ENCODE data around the gene SESN1. TPM values are rescaled to one million over a fixed set of nuclear protein-coding genes. Genes with fewer than 3 reads are reported as not detected.
"Not testable (repeated sequence)": the region's sequence is repeated elsewhere in the genome, so short reads cannot be mapped to it uniquely, and the experiment has no call there.

SESN1 gene
- total and polyA plus RNA-seq, 3 donors from 2014 or later, result 82.0 to 152 (median 132) TPM

DNA sequence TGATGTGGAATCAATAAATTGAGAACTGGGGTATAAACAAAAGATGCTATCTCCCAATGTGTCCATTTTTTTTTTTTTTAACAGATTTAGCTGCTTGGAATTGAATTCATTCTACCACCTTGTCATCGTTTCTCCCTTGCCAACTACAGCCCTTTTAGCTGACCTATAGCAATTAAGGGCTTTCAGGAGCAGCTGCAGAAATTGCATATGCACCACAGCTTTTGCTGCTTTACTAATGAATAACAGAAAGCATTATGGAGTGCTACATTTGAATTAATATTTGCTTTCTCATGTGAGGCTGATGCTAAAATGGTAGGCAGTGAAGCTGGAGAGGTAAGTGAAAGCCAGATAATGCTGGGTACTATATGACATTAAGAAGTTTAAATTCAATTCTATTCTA, 5.7 kb downstream of the SESN1 start:
- H3K27ac ChIP-seq, result no peak overlapping the region
- H3K4me3 ChIP-seq, result no peak overlapping the region
- intact Hi-C loops (cut with DNase I; ENCODE audit: low total_unique reads), result no loop called here
- no peaks in the 10 kb centered on the region for H3K9me3 ChIP-seq
- peaks cover 36% of the 10 kb centered on the region for H3K4me1 ChIP-seq
- no peaks in the 10 kb centered on the region for H3K36me3 ChIP-seq (ENCODE audit: low read depth, missing control alignments)
- no peak for TF ChIP-seq POLR2A (IDR thresholded peaks at IDR 0.05)
- TF ChIP-seq, protein P1, sequence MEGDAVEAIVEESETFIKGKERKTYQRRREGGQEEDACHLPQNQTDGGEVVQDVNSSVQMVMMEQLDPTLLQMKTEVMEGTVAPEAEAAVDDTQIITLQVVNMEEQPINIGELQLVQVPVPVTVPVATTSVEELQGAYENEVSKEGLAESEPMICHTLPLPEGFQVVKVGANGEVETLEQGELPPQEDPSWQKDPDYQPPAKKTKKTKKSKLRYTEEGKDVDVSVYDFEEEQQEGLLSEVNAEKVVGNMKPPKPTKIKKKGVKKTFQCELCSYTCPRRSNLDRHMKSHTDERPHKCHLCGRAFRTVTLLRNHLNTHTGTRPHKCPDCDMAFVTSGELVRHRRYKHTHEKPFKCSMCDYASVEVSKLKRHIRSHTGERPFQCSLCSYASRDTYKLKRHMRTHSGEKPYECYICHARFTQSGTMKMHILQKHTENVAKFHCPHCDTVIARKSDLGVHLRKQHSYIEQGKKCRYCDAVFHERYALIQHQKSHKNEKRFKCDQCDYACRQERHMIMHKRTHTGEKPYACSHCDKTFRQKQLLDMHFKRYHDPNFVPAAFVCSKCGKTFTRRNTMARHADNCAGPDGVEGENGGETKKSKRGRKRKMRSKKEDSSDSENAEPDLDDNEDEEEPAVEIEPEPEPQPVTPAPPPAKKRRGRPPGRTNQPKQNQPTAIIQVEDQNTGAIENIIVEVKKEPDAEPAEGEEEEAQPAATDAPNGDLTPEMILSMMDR (IDR thresholded peaks at IDR 0.05), result no peak
- H3K27me3 ChIP-seq, result no peaks in the 10 kb centered on the region
- WGBS, 2 donors, result 75 to 86% methylated on average over 1 of the region's 1 CpG
- no peak for DNase-seq

DNA sequence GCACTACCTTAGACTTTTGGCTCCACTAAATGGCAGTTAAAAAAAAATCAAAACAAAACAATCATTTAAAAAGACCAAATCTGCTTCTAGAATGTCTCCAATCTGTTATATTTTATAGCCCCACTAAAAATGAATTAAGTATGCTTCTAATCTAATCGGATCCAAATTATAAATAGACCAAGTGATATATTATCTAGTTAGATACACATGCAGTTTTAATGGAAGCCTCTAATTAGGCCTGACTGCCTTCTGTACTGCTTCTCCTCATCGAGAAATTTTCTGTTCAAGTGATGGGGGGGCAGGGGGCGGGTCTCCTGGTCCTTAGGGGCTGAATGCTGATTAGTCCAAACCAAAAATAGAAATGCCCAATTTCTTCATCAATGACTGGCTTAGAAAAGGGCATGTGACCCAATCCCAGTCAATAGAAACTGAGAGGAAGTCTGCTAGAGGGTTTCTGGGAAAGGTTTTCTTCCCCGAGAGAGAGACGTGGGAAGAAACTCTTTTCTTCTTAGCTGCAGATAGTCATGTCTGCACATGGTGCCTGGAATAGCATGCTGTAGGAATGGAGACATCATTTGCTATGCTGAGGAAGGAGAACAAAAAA, 6.9 kb downstream of the SESN1 start:
- H3K9me3 ChIP-seq, result no peaks in the 10 kb centered on the region
- peak overlapping the region in 1 of 2 donors; percentile 12 for H3K27ac ChIP-seq
- WGBS, 2 donors, result 56 to 57% methylated on average over 5 of the region's 5 CpGs
- peaks cover 36% of the 10 kb centered on the region for H3K4me1 ChIP-seq
- H3K27me3 ChIP-seq, result no peaks in the 10 kb centered on the region
- H3K36me3 ChIP-seq (ENCODE audit: low read depth, missing control alignments), result no peaks in the 10 kb centered on the region
- intact Hi-C loops (cut with DNase I; ENCODE audit: low total_unique reads), result no loop called here
- TF ChIP-seq POLR2A (IDR thresholded peaks at IDR 0.05), result no peak
- TF ChIP-seq, protein P1 (IDR thresholded peaks at IDR 0.05), result no peak
- DNase-seq, result no peak
- no peak overlapping the region for H3K4me3 ChIP-seq

DNA sequence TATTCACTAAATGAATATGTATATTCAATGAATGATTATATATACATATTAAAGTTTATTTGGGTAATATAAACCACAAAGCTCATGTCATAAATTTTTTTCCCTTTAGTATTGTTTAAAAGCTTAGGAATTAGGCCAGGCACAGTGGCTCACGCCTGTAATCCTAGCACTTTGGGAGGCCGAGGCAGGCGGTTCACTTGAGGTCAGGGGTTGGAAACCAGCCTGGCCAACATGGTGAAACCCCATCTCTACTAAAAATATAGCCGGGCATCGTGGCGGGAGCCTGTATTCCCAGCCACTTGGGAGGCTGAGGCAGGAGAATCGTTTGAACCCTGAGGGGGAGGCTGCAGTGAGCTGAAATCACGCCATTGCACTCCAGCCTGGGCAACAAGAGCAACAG, 10.5 kb downstream of the SESN1 start:
- H3K4me3 ChIP-seq; intact Hi-C loops (cut with DNase I; ENCODE audit: low total_unique reads); H3K36me3 ChIP-seq (ENCODE audit: low read depth, missing control alignments); H3K9me3 ChIP-seq; DNase-seq; H3K27me3 ChIP-seq; H3K27ac ChIP-seq: not testable (repeated sequence)
- 91 to 96% methylated on average over 8 of the region's 8 CpGs for WGBS, 2 donors
- peaks cover 39% of the 10 kb centered on the region for H3K4me1 ChIP-seq

DNA sequence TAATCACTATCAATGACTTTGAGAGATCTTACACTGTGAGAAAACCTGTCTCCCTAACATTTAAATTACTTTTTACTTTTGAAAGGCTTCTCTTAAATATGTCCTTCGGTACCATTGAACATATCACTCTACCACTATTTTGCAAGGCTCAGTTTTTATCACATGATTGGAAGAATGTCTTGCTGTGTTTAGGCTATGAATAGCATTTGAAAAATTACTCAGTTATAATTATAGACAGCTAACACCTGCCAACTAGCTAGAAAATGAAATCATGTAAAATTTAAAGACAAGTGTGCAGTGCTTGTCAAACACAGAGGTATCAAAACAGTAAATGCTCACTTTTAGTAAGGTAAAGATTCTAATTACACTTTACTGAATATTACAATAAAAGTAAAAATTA, 11.0 kb downstream of the SESN1 start:
- H3K4me1 ChIP-seq, result peaks cover 34% of the 10 kb centered on the region
- H3K4me3 ChIP-seq, result no peak overlapping the region
- intact Hi-C loops (cut with DNase I; ENCODE audit: low total_unique reads), result no loop called here
- WGBS, 2 donors, result 88 to 96% methylated on average over 1 of the region's 1 CpG
- H3K27ac ChIP-seq, result no peak overlapping the region
- H3K36me3 ChIP-seq (ENCODE audit: low read depth, missing control alignments), result no peaks in the 10 kb centered on the region
- no peaks in the 10 kb centered on the region for H3K9me3 ChIP-seq
- TF ChIP-seq POLR2A (IDR thresholded peaks at IDR 0.05), result no peak
- TF ChIP-seq, protein P1 (IDR thresholded peaks at IDR 0.05), result no peak
- DNase-seq, result no peak
- H3K27me3 ChIP-seq, result no peaks in the 10 kb centered on the region

DNA sequence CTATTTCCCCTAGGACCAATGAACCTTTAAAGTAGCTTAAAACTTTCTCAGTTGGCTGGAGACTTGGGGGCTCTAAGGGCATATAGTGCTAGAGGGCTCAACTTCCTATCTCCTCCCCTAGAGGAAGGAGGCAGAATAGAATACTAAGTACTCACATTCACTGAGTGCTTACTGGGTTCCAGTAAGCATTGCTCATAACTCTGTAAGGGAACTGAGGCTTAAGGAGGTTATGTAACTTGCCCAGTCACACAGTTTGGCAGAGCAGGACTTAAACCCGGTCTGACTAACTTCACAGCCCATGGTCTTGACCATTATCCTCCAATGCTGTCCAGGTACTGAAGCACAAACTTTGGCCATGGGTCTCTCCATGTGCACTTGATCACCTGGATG, 12.5 kb downstream of the SESN1 start:
- DNase-seq, result no peak
- Histone ChIP-seq H3K36me3 (ENCODE audit: low read depth, missing control alignments) (no peaks in the 10 kb centered on the region), H3K27me3 (no peaks in the 10 kb centered on the region), H3K4me3 (no peak overlapping the region), H3K27ac (peak overlapping the region in 1 of 2 donors; percentile 31), H3K4me1 (peaks cover 23% of the 10 kb centered on the region), H3K9me3 (no peaks in the 10 kb centered on the region)
- 89 to 100% methylated on average over 1 of the region's 1 CpG for WGBS, 2 donors
- intact Hi-C loops (cut with DNase I; ENCODE audit: low total_unique reads), result no loop called here
- TF ChIP-seq, protein P1 (IDR thresholded peaks at IDR 0.05), result no peak
- TF ChIP-seq POLR2A (IDR thresholded peaks at IDR 0.05), result no peak
